WI38 (cell line): Measurements from ENCODE around the gene PCDHGC3.

Experiments
- H3K4me3 ChIP-seq: 2 replicates; pipeline ENCODE4 v1.5.1; 2011; ENCODE audit warnings: low read depth, mild to moderate bottlenecking, control low read depth, low read length
- TF ChIP-seq, protein P1 (sequence below): IDR thresholded peaks from 2 replicates; pipeline ENCODE4 v1.5.1; 2012; ENCODE audit warnings: low read depth, mild to moderate bottlenecking, control low read depth, low read length

Gene PCDHGC3

DNA sequence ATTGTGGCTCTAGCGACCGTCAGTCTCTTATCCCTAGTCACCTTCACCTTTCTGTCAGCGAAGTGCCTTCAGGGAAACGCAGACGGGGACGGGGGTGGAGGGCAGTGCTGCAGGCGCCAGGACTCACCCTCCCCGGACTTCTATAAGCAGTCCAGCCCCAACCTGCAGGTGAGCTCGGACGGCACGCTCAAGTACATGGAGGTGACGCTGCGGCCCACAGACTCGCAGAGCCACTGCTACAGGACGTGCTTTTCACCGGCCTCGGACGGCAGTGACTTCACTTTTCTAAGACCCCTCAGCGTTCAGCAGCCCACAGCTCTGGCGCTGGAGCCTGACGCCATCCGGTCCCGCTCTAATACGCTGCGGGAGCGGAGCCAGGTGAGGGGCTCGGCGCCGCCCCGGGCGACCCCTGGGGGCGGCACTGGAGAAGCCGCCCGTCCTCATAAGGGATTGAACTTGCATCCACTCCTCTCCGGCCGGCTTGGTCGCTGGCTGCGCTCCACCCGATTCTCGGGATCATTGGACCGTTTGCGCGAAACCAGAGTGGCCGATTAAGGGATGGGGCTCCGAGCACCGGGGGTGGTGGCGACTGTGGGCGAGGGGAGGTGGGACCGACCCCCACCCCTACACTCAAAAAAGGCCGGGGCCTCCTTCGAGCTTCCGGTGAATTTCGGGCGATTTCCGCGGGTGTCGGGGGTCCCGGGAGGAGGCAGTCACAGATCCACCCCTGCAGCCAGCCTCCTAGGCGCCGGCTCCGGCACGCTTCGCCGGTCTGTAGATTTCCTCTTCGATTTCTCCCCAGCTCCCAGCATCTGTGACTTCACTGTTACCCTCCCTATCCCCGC, 15.8 kb downstream of the PCDHGC3 start:
- TF ChIP-seq, protein P1, sequence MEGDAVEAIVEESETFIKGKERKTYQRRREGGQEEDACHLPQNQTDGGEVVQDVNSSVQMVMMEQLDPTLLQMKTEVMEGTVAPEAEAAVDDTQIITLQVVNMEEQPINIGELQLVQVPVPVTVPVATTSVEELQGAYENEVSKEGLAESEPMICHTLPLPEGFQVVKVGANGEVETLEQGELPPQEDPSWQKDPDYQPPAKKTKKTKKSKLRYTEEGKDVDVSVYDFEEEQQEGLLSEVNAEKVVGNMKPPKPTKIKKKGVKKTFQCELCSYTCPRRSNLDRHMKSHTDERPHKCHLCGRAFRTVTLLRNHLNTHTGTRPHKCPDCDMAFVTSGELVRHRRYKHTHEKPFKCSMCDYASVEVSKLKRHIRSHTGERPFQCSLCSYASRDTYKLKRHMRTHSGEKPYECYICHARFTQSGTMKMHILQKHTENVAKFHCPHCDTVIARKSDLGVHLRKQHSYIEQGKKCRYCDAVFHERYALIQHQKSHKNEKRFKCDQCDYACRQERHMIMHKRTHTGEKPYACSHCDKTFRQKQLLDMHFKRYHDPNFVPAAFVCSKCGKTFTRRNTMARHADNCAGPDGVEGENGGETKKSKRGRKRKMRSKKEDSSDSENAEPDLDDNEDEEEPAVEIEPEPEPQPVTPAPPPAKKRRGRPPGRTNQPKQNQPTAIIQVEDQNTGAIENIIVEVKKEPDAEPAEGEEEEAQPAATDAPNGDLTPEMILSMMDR = no peak
- no peak overlapping the region for H3K4me3 ChIP-seq

DNA sequence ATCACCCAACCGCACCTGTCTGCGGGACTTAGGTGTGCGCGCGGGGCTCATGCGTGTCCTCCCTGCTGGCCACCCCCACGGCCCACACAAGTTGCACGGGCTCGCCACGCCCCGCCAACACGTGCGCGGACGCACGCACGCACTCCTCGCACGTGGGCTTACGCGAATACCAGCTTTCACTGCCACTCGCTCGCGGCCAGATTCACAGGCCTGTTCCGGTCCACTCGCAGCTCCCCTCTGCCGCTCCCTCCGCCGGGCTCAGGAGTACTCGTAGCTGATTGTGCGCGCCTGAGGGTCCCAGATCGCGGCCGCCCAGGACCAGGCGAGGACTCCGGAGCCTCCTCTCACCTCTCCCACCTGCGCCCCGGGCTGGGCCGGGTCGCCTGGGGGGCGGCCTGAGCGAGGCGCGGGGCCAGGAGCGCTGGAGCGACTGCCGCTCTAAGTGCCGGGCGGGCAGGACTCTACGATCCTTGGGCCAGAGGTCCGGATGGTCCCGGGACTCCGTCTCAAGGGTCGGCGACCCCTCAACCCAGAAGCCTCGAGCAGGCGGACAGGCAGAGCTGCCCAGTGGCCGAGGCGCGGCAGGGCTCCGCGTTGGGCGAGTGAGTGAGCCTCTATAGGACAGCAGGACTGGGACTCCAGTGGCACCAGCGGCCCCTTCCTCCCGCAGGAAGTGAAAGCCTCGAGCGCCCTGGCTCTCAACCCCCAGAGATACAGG, 16.6 kb downstream of the PCDHGC3 start:
- H3K4me3 ChIP-seq = no peak overlapping the region
- TF ChIP-seq, protein P1 = no peak

DNA sequence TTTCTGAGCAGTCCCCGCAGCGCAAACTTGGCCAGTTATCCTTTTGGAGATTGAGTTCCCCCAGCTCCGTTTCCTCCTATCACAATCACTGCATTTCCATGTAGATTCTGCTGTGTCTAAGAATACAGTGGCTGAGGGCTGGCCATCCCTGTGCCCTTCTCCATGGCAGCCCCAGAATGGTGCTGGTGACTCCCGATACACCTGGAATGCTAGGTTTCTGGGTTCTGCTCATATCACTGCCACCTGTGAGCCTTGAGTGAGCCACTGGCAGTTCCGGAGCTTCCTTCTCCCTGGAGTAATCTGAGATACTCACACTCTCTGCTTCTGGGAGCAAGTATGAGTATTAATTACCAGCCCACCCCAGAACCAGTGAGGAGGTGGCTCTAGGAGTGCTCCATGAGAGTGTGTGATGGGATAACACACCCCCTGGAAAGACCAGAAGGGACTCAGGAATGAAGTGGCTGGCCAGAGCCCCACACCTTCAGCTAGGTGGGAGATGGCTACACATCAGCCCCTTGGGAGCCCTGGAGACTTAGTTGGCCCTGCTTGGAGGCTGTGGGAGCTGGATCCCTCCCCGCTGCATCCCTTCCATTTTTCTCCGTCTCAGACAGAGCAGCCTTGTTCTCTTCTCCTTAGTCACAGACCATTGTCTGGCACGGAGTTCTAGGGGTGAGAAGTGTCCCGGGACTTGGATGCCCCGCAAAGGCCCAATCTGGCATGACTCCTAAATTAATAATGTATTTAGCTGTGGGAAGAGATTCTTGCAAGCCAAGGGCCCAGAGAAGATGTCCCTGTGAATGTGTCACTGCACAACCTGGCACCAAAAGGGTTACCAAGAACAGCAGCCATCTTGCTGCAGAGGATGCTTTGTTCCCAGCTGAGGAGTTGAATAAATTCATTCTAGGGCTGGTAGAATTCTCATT, 18.0 kb downstream of the PCDHGC3 start:
- H3K4me3 ChIP-seq = no peak overlapping the region
- TF ChIP-seq, protein P1 = no peak

DNA sequence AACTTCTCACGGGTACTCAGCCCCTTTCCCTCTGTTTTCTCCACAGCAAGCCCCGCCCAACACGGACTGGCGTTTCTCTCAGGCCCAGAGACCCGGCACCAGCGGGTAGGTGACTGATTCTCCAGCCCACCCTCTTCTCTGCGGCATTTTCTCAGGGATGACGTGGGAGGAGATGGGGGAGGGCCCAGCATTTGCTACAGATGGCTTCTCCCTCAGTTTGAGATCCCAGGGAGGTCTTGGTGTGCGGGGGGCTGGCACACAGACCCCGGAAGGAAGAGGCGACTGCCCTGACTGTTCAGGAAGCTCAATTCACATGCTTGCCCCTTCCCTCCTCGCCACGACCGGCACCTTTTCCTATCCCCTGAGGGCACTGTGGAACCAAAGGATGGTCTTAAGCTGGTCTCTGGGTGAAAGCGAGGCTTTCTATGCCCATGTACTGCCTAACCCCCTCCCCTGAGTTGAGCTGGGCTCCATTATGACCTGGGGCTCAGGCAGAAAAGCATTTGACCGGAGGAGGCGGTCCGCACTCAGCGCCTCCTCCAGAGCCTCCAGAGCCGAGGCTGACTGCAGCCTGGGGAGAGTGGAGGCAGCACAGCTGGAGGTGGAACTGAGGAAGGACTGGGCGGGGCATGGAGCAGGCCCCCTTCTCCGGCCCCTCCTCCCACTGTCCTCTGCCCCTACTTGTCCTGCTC, 19.1 kb downstream of the PCDHGC3 start:
- no peak overlapping the region for H3K4me3 ChIP-seq
- TF ChIP-seq, protein P1 = no peak

DNA sequence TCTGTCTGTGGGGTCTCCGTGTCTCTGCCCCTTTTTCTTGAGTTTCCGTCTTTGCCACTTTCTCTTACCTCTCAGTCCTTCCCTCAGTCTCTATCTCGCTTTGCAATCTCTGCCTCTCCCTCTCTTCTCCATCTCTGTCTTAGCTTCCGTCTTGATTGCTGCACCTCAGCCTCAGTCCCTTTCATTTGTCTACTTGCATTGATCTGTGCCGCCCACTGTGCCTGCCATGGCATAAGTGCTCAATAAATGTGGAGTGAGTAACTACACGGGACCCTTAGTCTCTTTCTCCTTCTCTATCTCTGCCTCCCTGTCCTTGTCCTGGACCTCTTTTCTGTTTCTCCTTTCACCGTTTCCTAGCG, 19.7 kb downstream of the PCDHGC3 start:
- H3K4me3 ChIP-seq = no peak overlapping the region
- TF ChIP-seq, protein P1 = no peak

DNA sequence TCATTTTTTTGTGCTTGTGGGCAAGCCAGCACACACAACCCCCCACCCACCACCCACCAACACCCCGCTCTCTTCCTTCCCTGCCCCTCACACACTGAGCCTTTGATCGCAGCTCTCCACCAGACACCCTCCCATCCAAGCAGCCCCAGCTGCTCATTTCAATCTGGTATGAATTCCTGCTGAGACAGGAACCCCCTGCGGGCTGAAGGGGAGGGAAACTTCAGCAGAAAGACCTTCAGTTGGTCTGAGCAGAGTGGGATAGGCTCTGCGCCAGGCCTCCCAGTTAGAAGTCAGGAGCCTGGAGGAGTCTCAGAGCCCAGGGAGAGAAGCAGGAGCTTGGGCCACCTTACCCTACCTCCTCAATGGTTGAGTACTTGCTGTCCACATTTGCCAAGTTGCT, 20.3 kb downstream of the PCDHGC3 start:
- TF ChIP-seq, protein P1 = no peak

More for the DNA sequence above, 20.3 kb downstream of the PCDHGC3 start:
- no peak overlapping the region for H3K4me3 ChIP-seq
